Fibroblast of the aortic adventitia (primary cell): Measurements from ENCODE around the gene MEGF10. TPM values are rescaled to one million over a fixed set of nuclear protein-coding genes. Genes with fewer than 3 reads are reported as not detected.

ENCODE experiments used
- DNase-seq: peaks from one replicate; pipeline ENCODE4 v3.0.0-alpha.2; 2010; ENCODE audit warnings: low read depth
- H3K4me3 ChIP-seq: 2 replicates; pipeline ENCODE4 v1.5.1; 2011; ENCODE audit warnings: low read depth, mild to moderate bottlenecking, control low read depth, low read length, moderate library complexity
- total RNA-seq: library from RNA; depleted of rRNA; stranded (reverse); fragments of >200 nt; gene quantifications from 2 replicates; pipeline ENCODE4 v1.2.3, GENCODE V29; 2012; ENCODE audit warnings: low replicate concordance
- TF ChIP-seq, protein P1 (sequence below): IDR thresholded peaks from 2 replicates; pipeline ENCODE4 v1.5.1; 2011; ENCODE audit warnings: mild to moderate bottlenecking, low read length, control low read depth, inconsistent platforms; ENCODE audit not compliant: insufficient read depth

The MEGF10 gene
- total RNA-seq, 1 donor = not detected

DNA sequence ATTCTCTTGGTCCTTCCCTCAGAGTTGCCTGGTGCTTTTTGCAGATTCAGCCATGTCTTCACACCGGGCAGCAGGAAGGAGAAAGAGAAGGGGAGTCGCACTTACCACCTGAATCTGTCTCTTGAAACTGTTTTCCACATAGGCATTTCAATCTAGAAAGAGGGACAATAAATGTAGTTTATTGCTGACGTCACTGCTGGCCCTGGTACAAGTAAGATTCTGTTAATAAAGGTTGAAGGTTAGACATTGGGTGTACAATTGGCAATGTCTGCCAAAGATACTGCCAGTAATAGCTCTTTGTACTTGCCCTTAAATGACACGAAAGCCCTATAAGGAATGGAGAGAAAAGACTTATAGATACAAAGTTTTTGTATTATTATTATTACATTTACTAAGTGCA is 72.8 kb downstream of the MEGF10 start:
- DNase-seq = no peak
- TF ChIP-seq, protein P1, sequence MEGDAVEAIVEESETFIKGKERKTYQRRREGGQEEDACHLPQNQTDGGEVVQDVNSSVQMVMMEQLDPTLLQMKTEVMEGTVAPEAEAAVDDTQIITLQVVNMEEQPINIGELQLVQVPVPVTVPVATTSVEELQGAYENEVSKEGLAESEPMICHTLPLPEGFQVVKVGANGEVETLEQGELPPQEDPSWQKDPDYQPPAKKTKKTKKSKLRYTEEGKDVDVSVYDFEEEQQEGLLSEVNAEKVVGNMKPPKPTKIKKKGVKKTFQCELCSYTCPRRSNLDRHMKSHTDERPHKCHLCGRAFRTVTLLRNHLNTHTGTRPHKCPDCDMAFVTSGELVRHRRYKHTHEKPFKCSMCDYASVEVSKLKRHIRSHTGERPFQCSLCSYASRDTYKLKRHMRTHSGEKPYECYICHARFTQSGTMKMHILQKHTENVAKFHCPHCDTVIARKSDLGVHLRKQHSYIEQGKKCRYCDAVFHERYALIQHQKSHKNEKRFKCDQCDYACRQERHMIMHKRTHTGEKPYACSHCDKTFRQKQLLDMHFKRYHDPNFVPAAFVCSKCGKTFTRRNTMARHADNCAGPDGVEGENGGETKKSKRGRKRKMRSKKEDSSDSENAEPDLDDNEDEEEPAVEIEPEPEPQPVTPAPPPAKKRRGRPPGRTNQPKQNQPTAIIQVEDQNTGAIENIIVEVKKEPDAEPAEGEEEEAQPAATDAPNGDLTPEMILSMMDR = no peak
- no peak overlapping the region for H3K4me3 ChIP-seq

DNA sequence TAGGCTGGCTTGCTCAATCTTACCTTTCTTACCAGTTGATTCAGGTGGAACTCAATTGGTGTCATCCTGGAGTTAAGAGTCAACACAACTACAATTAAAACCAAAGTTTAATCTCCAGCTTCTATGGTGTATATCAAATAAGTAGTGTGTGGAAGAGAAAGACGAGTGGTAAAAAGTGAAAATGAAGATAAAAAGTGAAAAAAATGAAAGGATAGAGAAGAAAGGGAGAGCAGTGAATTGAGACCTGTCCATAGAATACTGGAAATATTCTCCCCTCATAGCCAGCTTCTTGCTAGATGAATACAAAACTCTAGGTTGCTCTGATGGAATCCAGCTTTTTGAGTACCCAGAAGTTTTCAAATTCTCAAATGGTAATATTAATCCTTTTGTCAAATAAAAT is 76.4 kb downstream of the MEGF10 start:
- no peak for DNase-seq
- TF ChIP-seq, protein P1 = no peak
- no peak overlapping the region for H3K4me3 ChIP-seq

DNA sequence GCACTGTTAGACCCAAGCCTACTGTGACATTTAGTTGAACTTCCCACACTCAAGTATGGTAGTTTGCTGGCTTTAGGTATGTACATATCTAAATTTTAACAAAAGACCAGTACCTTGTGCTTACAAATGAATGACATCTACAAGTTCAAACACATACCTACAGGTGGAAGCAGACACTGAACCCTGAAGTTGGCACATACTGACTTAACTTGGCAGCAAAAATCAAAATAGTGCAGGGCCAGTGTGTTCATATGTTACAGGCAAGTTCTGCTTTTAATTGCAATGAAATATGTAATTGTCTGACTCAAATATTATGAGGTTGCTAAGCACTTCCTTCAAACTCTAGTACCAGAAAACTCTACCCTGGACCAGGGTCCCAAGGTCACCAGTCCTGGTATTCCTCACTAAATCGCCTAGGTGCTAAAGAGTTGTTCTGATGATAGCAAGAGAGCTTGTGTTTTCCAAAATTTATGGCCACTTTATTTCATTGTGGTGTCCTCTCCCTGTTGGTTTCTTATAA is 77.4 kb downstream of the MEGF10 start:
- TF ChIP-seq, protein P1 = no peak
- no peak overlapping the region for H3K4me3 ChIP-seq
- DNase-seq = no peak

DNA sequence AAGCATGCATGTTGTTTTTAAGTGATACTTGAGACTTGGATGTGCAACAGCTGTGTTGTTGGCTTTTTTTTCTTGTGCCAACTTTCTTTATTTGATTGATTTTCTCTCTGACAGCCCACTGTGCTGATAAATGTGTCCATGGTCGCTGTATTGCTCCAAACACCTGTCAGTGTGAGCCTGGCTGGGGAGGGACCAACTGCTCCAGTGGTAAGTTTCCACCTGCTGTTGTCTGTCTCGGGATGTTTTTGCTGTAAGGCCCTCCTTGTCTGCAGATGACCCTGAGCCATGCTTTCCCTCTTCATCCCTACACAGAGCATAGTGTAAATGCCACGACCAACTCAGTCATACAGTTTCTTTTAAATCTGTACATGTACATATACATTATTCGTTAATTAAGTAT is 79.2 kb downstream of the MEGF10 start:
- TF ChIP-seq, protein P1 = no peak
- no peak overlapping the region for H3K4me3 ChIP-seq
- DNase-seq = no peak

DNA sequence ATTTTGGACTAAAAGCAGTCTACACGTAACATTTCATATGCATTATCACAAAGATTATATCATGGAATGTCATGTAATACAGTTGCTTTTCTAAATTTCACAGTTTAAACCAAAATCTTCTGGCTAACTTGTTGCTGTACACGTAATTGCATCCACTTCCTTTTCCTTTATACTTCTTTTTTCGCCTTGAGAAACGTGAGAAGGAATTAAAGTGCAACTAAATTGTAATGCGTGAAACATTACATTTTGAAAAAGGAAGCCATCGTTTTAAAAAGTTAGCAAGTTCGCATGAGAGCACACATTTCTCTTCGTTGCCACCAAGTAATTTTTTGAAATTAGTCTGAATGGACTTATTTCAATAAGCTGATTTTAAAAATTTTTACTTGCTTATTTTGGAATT is 80.0 kb downstream of the MEGF10 start:
- no peak overlapping the region for H3K4me3 ChIP-seq
- TF ChIP-seq, protein P1 = no peak

DNA sequence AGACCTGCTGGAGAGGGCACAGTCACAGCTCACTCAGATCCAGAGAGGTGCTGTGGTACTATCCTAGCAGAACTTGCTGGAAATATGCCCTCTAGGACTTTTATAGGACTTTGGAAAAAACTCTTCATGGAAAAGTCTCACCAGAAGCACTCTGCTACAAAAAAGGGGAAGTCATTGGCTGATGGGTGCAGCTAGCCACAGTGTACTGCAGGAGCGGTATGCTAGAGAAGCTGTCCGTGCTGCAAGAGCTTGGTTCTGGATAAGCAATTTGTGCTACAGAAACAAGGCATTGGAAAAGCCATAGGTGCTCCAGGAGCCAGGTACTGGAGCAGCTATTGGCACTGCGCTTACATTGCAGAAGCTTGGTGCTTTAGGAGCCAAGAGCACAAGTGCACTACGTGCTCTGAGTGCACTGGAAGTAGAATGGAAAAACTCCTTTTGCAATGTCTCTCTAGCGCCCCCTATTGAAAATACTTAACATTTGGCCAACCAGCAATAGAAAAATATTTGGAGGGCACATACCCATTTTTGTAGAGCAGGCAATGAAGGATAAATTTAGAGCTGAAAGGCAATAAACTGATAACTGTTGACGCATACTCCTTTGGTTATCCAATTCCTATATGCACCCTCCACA is 83.4 kb downstream of the MEGF10 start:
- H3K4me3 ChIP-seq = no peak overlapping the region
- TF ChIP-seq, protein P1 = peak; percentile 10
- no peak for DNase-seq

More for the DNA sequence above, 80.0 kb downstream of the MEGF10 start:
- no peak for DNase-seq

DNA sequence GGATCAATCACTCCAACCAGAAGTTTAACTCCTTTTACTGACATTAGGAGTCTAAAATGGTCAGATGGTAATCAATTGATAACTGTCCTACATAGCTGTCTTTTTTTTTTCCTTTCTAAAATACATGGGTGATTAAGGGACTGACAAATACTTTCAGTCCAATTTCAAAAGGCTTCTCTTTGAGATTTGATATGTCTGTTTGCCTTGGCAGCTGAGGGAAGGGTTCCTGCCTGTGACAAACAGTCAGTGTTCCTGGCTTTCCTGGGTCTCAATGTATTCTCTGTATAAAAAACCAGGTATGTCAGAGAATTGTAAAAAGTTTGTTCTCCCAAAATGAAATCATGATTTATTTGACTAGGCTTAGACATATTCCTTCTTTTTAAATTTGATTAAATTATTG is 84.5 kb downstream of the MEGF10 start:
- no peak overlapping the region for H3K4me3 ChIP-seq
- no peak for DNase-seq
- TF ChIP-seq, protein P1 = no peak
